Hepatocyte (in vitro differentiated cells): Measurements from ENCODE around the gene PTBP3. TPM values are rescaled to one million over a fixed set of nuclear protein-coding genes. Genes with fewer than 3 reads are reported as not detected.

Experiments
- DNase-seq: peaks from one replicate; pipeline ENCODE4 v3.0.0-alpha.2; 2016; ENCODE audit warnings: low spot score
- H2AFZ ChIP-seq: fragments of 200-600 bp; sonication (generic); 2 replicates; pipeline ENCODE4 v1.6.0; 2016; ENCODE audit warnings: antibody characterized with exemption, mild to moderate bottlenecking
- H3K27ac ChIP-seq: fragments of 200-600 bp; sonication (generic); 2 replicates; pipeline ENCODE4 v1.5.1; 2016; ENCODE audit warnings: mild to moderate bottlenecking
- H3K27me3 ChIP-seq: fragments of 200-600 bp; sonication (generic); 2 replicates; pipeline ENCODE4 v1.6.1; 2016
- H3K36me3 ChIP-seq: fragments of 200-600 bp; sonication (generic); replicated peaks from 2 replicates; pipeline ENCODE4 v1.5.1; 2016; ENCODE audit warnings: low read depth; ENCODE audit not compliant: insufficient read depth
- H3K4me1 ChIP-seq: fragments of 200-600 bp; sonication (generic); 2 replicates; pipeline ENCODE4 v1.5.1; 2016; ENCODE audit warnings: mild to moderate bottlenecking, moderate library complexity; ENCODE audit not compliant: insufficient read depth
- H3K4me2 ChIP-seq: fragments of 200-600 bp; sonication (generic); 2 replicates; pipeline ENCODE4 v1.6.0; 2016
- H3K4me3 ChIP-seq: fragments of 200-600 bp; sonication (generic); 2 replicates; pipeline ENCODE4 v1.5.1; 2016; ENCODE audit warnings: mild to moderate bottlenecking
- H3K79me2 ChIP-seq: fragments of 200-600 bp; sonication (generic); 2 replicates; pipeline ENCODE4 v1.6.0; 2017; ENCODE audit warnings: mild to moderate bottlenecking
- H3K9me2 ChIP-seq: fragments of 200-600 bp; sonication (generic); replicated peaks from 2 replicates; pipeline ENCODE4 v1.6.0; 2017; ENCODE audit warnings: mild to moderate bottlenecking; ENCODE audit not compliant: insufficient read depth
- H3K9me3 ChIP-seq: fragments of 200-600 bp; sonication (generic); 2 replicates; pipeline ENCODE4 v1.5.1; 2016; ENCODE audit warnings: low read depth, mild to moderate bottlenecking
- H4K20me1 ChIP-seq: fragments of 200-600 bp; sonication (generic); 2 replicates; pipeline ENCODE4 v1.6.0; 2016; ENCODE audit warnings: mild to moderate bottlenecking; ENCODE audit not compliant: insufficient read depth, poor library complexity, severe bottlenecking
- CTCF ChIP-seq: fragments of 200-600 bp; sonication (generic); IDR thresholded peaks from 2 replicates; pipeline ENCODE4 v1.5.1; 2016; ENCODE audit warnings: antibody characterized with exemption, mild to moderate bottlenecking; ENCODE audit not compliant: poor library complexity
- EZH2 ChIP-seq: fragments of 200-600 bp; sonication (generic); IDR thresholded peaks from 2 replicates; pipeline ENCODE4 v1.6.1; 2016; ENCODE audit warnings: antibody characterized with exemption, mild to moderate bottlenecking, borderline replicate concordance
- EZH2phosphoT487 ChIP-seq: fragments of 200-600 bp; sonication (generic); IDR thresholded peaks from one replicate; pipeline ENCODE4 v1.6.1; 2018; ENCODE audit warnings: antibody characterized with exemption, mild to moderate bottlenecking, low read depth, moderate library complexity; ENCODE audit not compliant: unreplicated experiment, severe bottlenecking
- WGBS: methylation state at CpG from one replicate; pipeline ENCODE4 v1.1.6; 2016; ENCODE audit warnings: low lambda C conversion rate; ENCODE audit errors: missing lambda C conversion rate; 5-methylcytosine and 5-hydroxymethylcytosine counted together
- polyA plus RNA-seq: library from polyadenylated mRNA; unstranded; fragments of >200 nt; fragmentation: Nextera tagmentation; extraction: Ambion mirVana; gene quantifications from 2 replicates; pipeline ENCODE4 v1.2.1, GENCODE V29; 2016
- total RNA-seq: library from RNA; depleted of rRNA; stranded (reverse); fragments of >200 nt; gene quantifications from 2 replicates; pipeline ENCODE4 v1.2.3, GENCODE V29; 2014

The PTBP3 gene
- total and polyA plus RNA-seq, 2 experiments from 2014 or later: 13.7 to 57.7 TPM

GRCh38 chr9:112378328-112379176 lies 45.1 kb upstream of the PTBP3 start:
- Histone ChIP-seq H3K4me2 (peak overlapping the region; percentile 83), H3K36me3 (no peaks in the 10 kb centered on the region), H3K9me2 (no peaks in the 10 kb centered on the region), H3K79me2 (peaks cover 49% of the 10 kb centered on the region), H3K4me1 (peaks cover 23% of the 10 kb centered on the region), H4K20me1 (no peaks in the 10 kb centered on the region), H2AFZ (peak overlapping the region; percentile 41), H3K4me3 (peak overlapping the region; percentile 55), H3K9me3 (no peaks in the 10 kb centered on the region), H3K27ac (peak overlapping the region; percentile 96), H3K27me3 (no peaks in the 10 kb centered on the region)
- TF ChIP-seq EZH2phosphoT487 (no peak), CTCF (no peak), EZH2 (no peak)
- 80% methylated on average over 27 of the region's 27 CpGs for WGBS
- peak; percentile 23 for DNase-seq

GRCh38 chr9:112377684-112378327 lies 44.4 kb upstream of the PTBP3 start:
- TF ChIP-seq EZH2 (no peak), CTCF (no peak), EZH2phosphoT487 (no peak)
- Histone ChIP-seq H3K36me3 (no peaks in the 10 kb centered on the region), H3K4me2 (peak overlapping the region; percentile 83), H3K4me1 (peaks cover 23% of the 10 kb centered on the region), H3K9me2 (no peaks in the 10 kb centered on the region), H2AFZ (no peak overlapping the region), H3K4me3 (no peak overlapping the region), H3K9me3 (no peaks in the 10 kb centered on the region), H3K27ac (peak overlapping the region; percentile 96), H3K79me2 (peaks cover 44% of the 10 kb centered on the region), H4K20me1 (no peaks in the 10 kb centered on the region), H3K27me3 (no peaks in the 10 kb centered on the region)
- 100% methylated on average over 1 of the region's 1 CpG for WGBS
- no peak for DNase-seq

DNA sequence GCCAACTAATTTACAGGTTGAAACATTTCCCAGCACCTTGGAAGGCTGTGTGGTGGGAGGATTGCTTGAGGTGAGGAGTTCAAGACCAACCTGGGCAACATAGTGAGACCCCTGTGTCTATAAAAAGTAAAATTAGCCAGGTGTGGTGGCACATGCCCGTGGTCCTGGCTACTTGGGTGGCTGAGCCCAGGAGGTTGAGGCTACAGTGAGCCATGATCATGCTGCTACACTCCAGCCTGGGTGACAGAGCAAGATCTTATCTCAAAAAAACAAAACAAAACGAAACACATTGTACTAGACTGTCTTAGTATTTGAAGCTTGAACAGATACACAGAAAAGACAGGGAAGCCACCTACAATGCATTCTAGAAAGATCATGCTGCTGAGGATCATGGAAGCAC lies 43.7 kb upstream of the PTBP3 start:
- H3K36me3 ChIP-seq: no peaks in the 10 kb centered on the region
- H3K27me3 ChIP-seq: no peaks in the 10 kb centered on the region
- H3K4me1 ChIP-seq: peaks cover 21% of the 10 kb centered on the region
- no peak for TF ChIP-seq EZH2phosphoT487
- TF ChIP-seq EZH2: no peak
- no peak for TF ChIP-seq CTCF
- peak overlapping the region; percentile 83 for H3K4me2 ChIP-seq
- H3K9me3 ChIP-seq: no peaks in the 10 kb centered on the region
- H4K20me1 ChIP-seq: no peaks in the 10 kb centered on the region
- no peak overlapping the region for H3K27ac ChIP-seq
- no peak overlapping the region for H2AFZ ChIP-seq
- 79% methylated on average over 2 of the region's 2 CpGs for WGBS
- no peak overlapping the region for H3K4me3 ChIP-seq
- H3K79me2 ChIP-seq: peaks cover 41% of the 10 kb centered on the region
- H3K9me2 ChIP-seq: no peaks in the 10 kb centered on the region
- DNase-seq: no peak
